Astrocyte of the spinal cord (primary cell): ENCODE measurements around the gene P2RX4.
"Not testable (repeated sequence)": the region's sequence is repeated elsewhere in the genome, so short reads cannot be mapped to it uniquely, and the experiment has no call there.

Experiments used
- DNase-seq: peaks from one replicate; pipeline ENCODE4 v3.0.0; 2011; ENCODE audit warnings: low read depth, low spot score
- H3K4me3 ChIP-seq: 2 replicates; pipeline ENCODE4 v1.5.1; 2011; ENCODE audit warnings: low read depth, mild to moderate bottlenecking, low read length, moderate library complexity
- CTCF ChIP-seq: IDR thresholded peaks from 2 replicates; pipeline ENCODE4 v1.5.1; 2012; ENCODE audit warnings: low read depth, mild to moderate bottlenecking, low read length, inconsistent platforms
- in situ Hi-C: cut with HindIII; loops from 2 replicates; pipeline ENCODE4 v1.10.0; 2017; ENCODE audit warnings: low sequenced_read_pairs

Gene P2RX4

GRCh38 chr12:121227294-121227693, 17.4 kb downstream of the P2RX4 start:
- no peak overlapping the region for H3K4me3 ChIP-seq
- in situ Hi-C loops, result no loop called here
- no peak for DNase-seq
- TF ChIP-seq CTCF, result no peak

- no peak for TF ChIP-seq CTCF
- DNase-seq, result no peak
- H3K4me3 ChIP-seq, result no peak overlapping the region
- in situ Hi-C loops, result no loop called here
Observed at GRCh38 chr12:121228919-121229665, 19.2 kb downstream of the P2RX4 start.

GRCh38 chr12:121229826-121230537, 20.1 kb downstream of the P2RX4 start:
- H3K4me3 ChIP-seq, in situ Hi-C loops: not testable (repeated sequence)
- peak; percentile 58 for DNase-seq
- TF ChIP-seq CTCF, result peak; percentile 93

GRCh38 chr12:121230538-121230907, 20.6 kb downstream of the P2RX4 start:
- no peak for DNase-seq
- no peak for TF ChIP-seq CTCF
- in situ Hi-C loops, result no loop called here
- H3K4me3 ChIP-seq, result no peak overlapping the region

GRCh38 chr12:121232163-121232562, 22.2 kb downstream of the P2RX4 start:
- H3K4me3 ChIP-seq, result no peak overlapping the region
- in situ Hi-C loops, result no loop called here
- DNase-seq, result no peak
- TF ChIP-seq CTCF, result no peak

GRCh38 chr12:121232977-121233627, 23.2 kb downstream of the P2RX4 start:
- TF ChIP-seq CTCF, result peak; percentile 10
- no peak for DNase-seq
- no peak overlapping the region for H3K4me3 ChIP-seq
- in situ Hi-C loops, result no loop called here
